HEK293 (cell line): ENCODE measurements around the gene CXADR.

ENCODE experiments used
- CTCF ChIA-PET: fragments of 350-600 bp; formaldehyde crosslinking; extraction: SDS; loops from one replicate; lab custom pipeline; 2021; ENCODE audit warnings: antibody characterized with exemption; lab: Yijun Ruan, JAX
- POLR2A ChIA-PET: fragments of 300-600 bp; formaldehyde crosslinking; extraction: SDS; loops from one replicate; lab custom pipeline; 2020; ENCODE audit warnings: antibody characterized with exemption, inconsistent platforms; lab: Yijun Ruan, JAX
- H3K27ac ChIP-seq: fragments of 200-500 bp; sonication (Bioruptor generic); 2 replicates; pipeline ENCODE4 v1.5.1; 2014; ENCODE audit warnings: low read depth, low read length, control low read depth, inconsistent platforms; ENCODE audit errors: extremely low read depth
- H3K36me3 ChIP-seq, 2 experiments: fragments of 200-500 bp in 1 of 2; sonication (Bioruptor generic) in 1 of 2; 1 replicate in 1 of 2; 2 replicates in 1 of 2; pipeline ENCODE4 v1.5.1; 2014 to 2017; ENCODE audit warnings: inconsistent platforms in 2 of 2, low read length in 2 of 2; ENCODE audit not compliant: control insufficient read depth in 2 of 2, insufficient read depth in 1 of 2
- H3K4me1 ChIP-seq: fragments of 200-500 bp; sonication (Bioruptor generic); 2 replicates; pipeline ENCODE4 v1.5.1; 2014; ENCODE audit warnings: mild to moderate bottlenecking, low read length, inconsistent platforms; ENCODE audit not compliant: control insufficient read depth, insufficient read depth
- H3K4me3 ChIP-seq: 2 replicates; pipeline ENCODE4 v1.5.1; 2011; ENCODE audit warnings: low read depth, mild to moderate bottlenecking, control low read depth, low read length, moderate library complexity
- H3K9me3 ChIP-seq: fragments of 200-500 bp; sonication (Bioruptor generic); 2 replicates; pipeline ENCODE4 v1.5.1; 2014; ENCODE audit warnings: low read depth, low read length, inconsistent platforms; ENCODE audit not compliant: control insufficient read depth, insufficient read depth
- REST ChIP-seq: fragments of 450-650 bp; formaldehyde crosslinking; IDR thresholded peaks from 2 replicates; pipeline ENCODE4 v1.5.1; 2016; ENCODE audit warnings: missing biosample characterization, missing genetic modification characterization
- WT1 ChIP-seq: fragments of 450-650 bp; formaldehyde crosslinking; IDR thresholded peaks from 2 replicates; pipeline ENCODE4 v1.5.1; 2016; ENCODE audit warnings: missing biosample characterization, missing genetic modification characterization
- ZBTB7A ChIP-seq: fragments of 450-650 bp; formaldehyde crosslinking; IDR thresholded peaks from 2 replicates; pipeline ENCODE4 v1.5.1; 2016; ENCODE audit warnings: low read depth, missing biosample characterization, missing genetic modification characterization
- ZNF280D ChIP-seq: fragments of 450-650 bp; formaldehyde crosslinking; IDR thresholded peaks from 2 replicates; pipeline ENCODE4 v1.5.1; 2016; ENCODE audit warnings: missing biosample characterization, missing genetic modification characterization
- ZNF341 ChIP-seq: fragments of 450-650 bp; formaldehyde crosslinking; IDR thresholded peaks from 2 replicates; pipeline ENCODE4; 2016; ENCODE audit warnings: low read depth, missing biosample characterization, missing genetic modification characterization
- ZNF529 ChIP-seq: fragments of 450-650 bp; formaldehyde crosslinking; IDR thresholded peaks from 2 replicates; pipeline ENCODE4 v1.5.1; 2017; ENCODE audit warnings: missing genetic modification characterization, missing biosample characterization; ENCODE audit not compliant: insufficient replicate concordance
- ZNF623 ChIP-seq: fragments of 450-650 bp; formaldehyde crosslinking; IDR thresholded peaks from 2 replicates; pipeline ENCODE4 v1.5.1; 2016; ENCODE audit warnings: missing biosample characterization, missing genetic modification characterization
- ZNF654 ChIP-seq: fragments of 450-650 bp; formaldehyde crosslinking; IDR thresholded peaks from 2 replicates; pipeline ENCODE4 v1.5.1; 2016; ENCODE audit warnings: low read depth, missing biosample characterization, missing genetic modification characterization
- ZNF677 ChIP-seq: fragments of 450-650 bp; IDR thresholded peaks from 2 replicates; pipeline ENCODE4 v1.5.0; 2018; ENCODE audit warnings: missing biosample characterization, mild to moderate bottlenecking, missing genetic modification characterization, moderate library complexity
- ZNF791 ChIP-seq: fragments of 450-650 bp; formaldehyde crosslinking; IDR thresholded peaks from 2 replicates; pipeline ENCODE4 v1.5.1; 2016; ENCODE audit warnings: missing biosample characterization, missing genetic modification characterization
- ZSCAN4 ChIP-seq: fragments of 450-650 bp; formaldehyde crosslinking; IDR thresholded peaks from 2 replicates; pipeline ENCODE4 v1.5.1; 2017; ENCODE audit warnings: missing biosample characterization, missing genetic modification characterization
- TF ChIP-seq, protein P1 (sequence below): fragments of 450-650 bp; formaldehyde crosslinking; IDR thresholded peaks from 2 replicates; pipeline ENCODE4 v1.5.1; 2016; ENCODE audit warnings: missing biosample characterization, missing genetic modification characterization
- TF ChIP-seq, protein P2 (sequence below): fragments of 450-650 bp; formaldehyde crosslinking; IDR thresholded peaks from 2 replicates; pipeline ENCODE4 v1.5.1; 2016; ENCODE audit warnings: missing biosample characterization, missing genetic modification characterization

The CXADR gene

GRCh38 chr21:17585875-17586450 is 73.1 kb downstream of the CXADR start:
- ChIA-PET CTCF (interaction anchor here (0.6 to 4.1 kb wide), 44 partner anchors 10 to 1966 kb away, joined by 3 to 118 read pairs (median 4); partner anchors contain the start of gene CXADR), POLR2A (interaction anchor here (1.3 kb wide), 2 partner anchors 10 to 72 kb away, joined by 3 to 4 read pairs; no protein-coding TSS in a partner anchor)

GRCh38 chr21:17590430-17590829 is 77.6 kb downstream of the CXADR start:
- Histone ChIP-seq H3K9me3 (no peaks in the 10 kb centered on the region), H3K27ac (no peak overlapping the region), H3K4me1 (no peaks in the 10 kb centered on the region), H3K4me3 (no peak overlapping the region), H3K36me3 (peaks cover 30 to 37% of the 10 kb centered on the region in 2 experiments)
- POLR2A ChIA-PET: no interaction called here
- CTCF ChIA-PET: interaction anchor here (1.1 to 2.7 kb wide), 2 partner anchors 11 to 203 kb away, joined by 3 to 21 read pairs; no protein-coding TSS in a partner anchor
- TF ChIP-seq ZNF341 (tag by site-specific recombination): no peak
- no peak for TF ChIP-seq ZNF623 (tag by site-specific recombination)
- TF ChIP-seq ZSCAN4: no peak
- no peak for TF ChIP-seq ZNF529 (tag by site-specific recombination)
- no peak for TF ChIP-seq ZNF654 (tag by site-specific recombination)
- no peak for TF ChIP-seq ZBTB7A (tag by site-specific recombination)
- TF ChIP-seq, protein P1, sequence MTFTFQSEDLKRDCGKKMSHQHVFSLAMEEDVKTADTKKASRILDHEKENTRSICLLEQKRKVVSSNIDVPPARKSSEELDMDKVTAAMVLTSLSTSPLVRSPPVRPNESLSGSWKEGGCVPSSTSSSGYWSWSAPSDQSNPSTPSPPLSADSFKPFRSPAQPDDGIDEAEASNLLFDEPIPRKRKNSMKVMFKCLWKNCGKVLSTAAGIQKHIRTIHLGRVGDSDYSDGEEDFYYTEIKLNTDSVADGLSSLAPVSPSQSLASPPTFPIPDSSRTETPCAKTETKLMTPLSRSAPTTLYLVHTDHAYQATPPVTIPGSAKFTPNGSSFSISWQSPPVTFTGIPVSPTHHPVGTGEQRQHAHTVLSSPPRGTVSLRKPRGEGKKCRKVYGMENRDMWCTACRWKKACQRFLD (tag by site-specific recombination): no peak
- TF ChIP-seq WT1: no peak
- TF ChIP-seq ZNF677 (tag by site-specific recombination): no peak
- TF ChIP-seq ZNF280D (tag by site-specific recombination): no peak
- TF ChIP-seq ZNF791 (tag by site-specific recombination): no peak
- TF ChIP-seq REST: no peak

More at GRCh38 chr21:17585875-17586450, 73.1 kb downstream of the CXADR start:
- H3K4me3 ChIP-seq: no peak overlapping the region
- peaks cover 0 to 5% of the 10 kb centered on the region in 2 experiments; a peak in 1 of 3 replicates for H3K36me3 ChIP-seq
- TF ChIP-seq ZNF654 (tag by site-specific recombination): peak; percentile 12; the same call in 1 of the 2 replicates
- TF ChIP-seq, protein P2, sequence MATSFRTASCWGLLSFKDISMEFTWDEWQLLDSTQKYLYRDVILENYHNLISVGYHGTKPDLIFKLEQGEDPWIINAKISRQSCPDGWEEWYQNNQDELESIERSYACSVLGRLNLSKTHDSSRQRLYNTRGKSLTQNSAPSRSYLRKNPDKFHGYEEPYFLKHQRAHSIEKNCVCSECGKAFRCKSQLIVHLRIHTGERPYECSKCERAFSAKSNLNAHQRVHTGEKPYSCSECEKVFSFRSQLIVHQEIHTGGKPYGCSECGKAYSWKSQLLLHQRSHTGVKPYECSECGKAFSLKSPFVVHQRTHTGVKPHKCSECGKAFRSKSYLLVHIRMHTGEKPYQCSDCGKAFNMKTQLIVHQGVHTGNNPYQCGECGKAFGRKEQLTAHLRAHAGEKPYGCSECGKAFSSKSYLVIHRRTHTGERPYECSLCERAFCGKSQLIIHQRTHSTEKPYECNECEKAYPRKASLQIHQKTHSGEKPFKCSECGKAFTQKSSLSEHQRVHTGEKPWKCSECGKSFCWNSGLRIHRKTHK (tag by site-specific recombination): no peak
- no peaks in the 10 kb centered on the region for H3K9me3 ChIP-seq
- no peak overlapping the region for H3K27ac ChIP-seq
- no peaks in the 10 kb centered on the region for H3K4me1 ChIP-seq
